GM12878 (cell line): ENCODE results near the gene OLFM2. TPM values are rescaled to one million over a fixed set of nuclear protein-coding genes. Genes with fewer than 3 reads are reported as not detected.
A peak's percentile ranks its signal among the peaks of the same experiment; 100 is the strongest.

Source experiments
- ATAC-seq: fragments of 200-7000 bp; cut with Tn5 transposase; 3 replicates; pipeline ENCODE4 v1.9.1; 2020; ENCODE audit warnings: mild to moderate bottlenecking, moderate library complexity
- BruUV-seq: library from RNA; stranded (reverse); fragments of 400-500 nt; replicated peaks from 2 replicates; lab custom pipeline; 2021; lab: Mats Ljungman, UMichigan
- CTCF ChIA-PET: fragments of 300-600 bp; sonication (Branson Sonifier 250); formaldehyde crosslinking; extraction: SDS; loops from one replicate; lab custom pipeline; 2021; ENCODE audit warnings: inconsistent platforms; lab: Yijun Ruan, JAX
- POLR2A ChIA-PET: fragments of 350-600 bp; formaldehyde crosslinking; extraction: SDS; loops from one replicate; lab custom pipeline; 2021; ENCODE audit warnings: inconsistent platforms; lab: Charles Lee
- RAD21 ChIA-PET: fragments of 300-600 bp; sonication (Branson Sonifier 250); formaldehyde crosslinking; loops from one replicate; lab custom pipeline; 2023; ENCODE audit warnings: antibody characterized with exemption; ENCODE audit not compliant: unreplicated experiment; lab: Charles Lee
- SMC1A ChIA-PET: fragments of 300-600 bp; sonication (Branson Sonifier 250); formaldehyde crosslinking; loops from one replicate; lab custom pipeline; 2023; ENCODE audit not compliant: unreplicated experiment, uncharacterized antibody; lab: Charles Lee
- DNase-seq: peaks from one replicate; pipeline ENCODE4 v3.0.0-alpha.2; 2011; ENCODE audit warnings: low read depth, low spot score
- FAIRE-seq: peaks from 3 replicates; lab custom pipeline; 2011; peaks lifted over from hg19 to GRCh38; lab: Jason Lieb, UNC
- H2AFZ ChIP-seq: 2 replicates; pipeline ENCODE4 v1.6.0; 2011; ENCODE audit warnings: low read depth, low read length, control low read depth; ENCODE audit not compliant: control insufficient read depth
- H3K27ac ChIP-seq: 2 replicates; pipeline ENCODE4 v1.5.1; 2011; ENCODE audit warnings: control low read depth; ENCODE audit not compliant: control insufficient read depth, insufficient read depth
- H3K27me3 ChIP-seq, 2 experiments: replicated peaks in 1 of 2; 2 replicates each; pipeline versions ENCODE4 v1.6.0 to v1.6.1; 2011; ENCODE audit warnings: low read length in 1 of 2; ENCODE audit not compliant: control insufficient read depth in 2 of 2, insufficient read depth in 2 of 2
- H3K36me3 ChIP-seq, 2 experiments: 2 replicates each; pipeline ENCODE4 v1.5.1; 2011; ENCODE audit warnings: low read length in 1 of 2; ENCODE audit not compliant: control insufficient read depth in 2 of 2, insufficient read depth in 2 of 2
- H3K4me1 ChIP-seq: 2 replicates; pipeline ENCODE4 v1.6.1; 2011; ENCODE audit warnings: mild to moderate bottlenecking, low read length, moderate library complexity, mixed read lengths; ENCODE audit not compliant: control insufficient read depth, insufficient read depth
- H3K4me2 ChIP-seq: 2 replicates; pipeline ENCODE4 v1.6.0; 2011; ENCODE audit warnings: control low read depth; ENCODE audit not compliant: control insufficient read depth, insufficient read depth
- H3K4me3 ChIP-seq: fragments of 200-600 bp; sonication (generic); 2 replicates; pipeline ENCODE4 v1.5.1; 2016
- H3K79me2 ChIP-seq: 2 replicates; pipeline ENCODE4 v1.6.0; 2011; ENCODE audit warnings: low read length; ENCODE audit not compliant: control insufficient read depth, insufficient read depth
- H3K9ac ChIP-seq: 2 replicates; pipeline ENCODE4 v1.8.0; 2011; ENCODE audit warnings: low read length, control low read depth, mixed read lengths; ENCODE audit not compliant: control insufficient read depth, insufficient read depth
- H3K9me3 ChIP-seq: replicated peaks from 3 replicates; pipeline ENCODE4 v1.5.1; 2011; ENCODE audit warnings: mild to moderate bottlenecking, low read length; ENCODE audit not compliant: control insufficient read depth, insufficient read depth
- H4K20me1 ChIP-seq: 2 replicates; pipeline ENCODE4 v1.6.0; 2011; ENCODE audit not compliant: control insufficient read depth, insufficient read depth
- BCLAF1 ChIP-seq: fragments of 450-650 bp; IDR thresholded peaks from 2 replicates; pipeline ENCODE4 v1.6.1; 2017; ENCODE audit warnings: antibody characterized with exemption, mild to moderate bottlenecking, moderate library complexity
- CEBPB ChIP-seq, 2 experiments: fragments of 150-350 bp in 1 of 2; IDR thresholded peaks; 2 replicates each; pipeline ENCODE4 v1.6.1; 2012 to 2014; ENCODE audit warnings: low read depth in 2 of 2, low read length in 2 of 2, borderline replicate concordance in 1 of 2, inconsistent platforms in 1 of 2
- EED ChIP-seq: sonication (generic); IDR thresholded peaks from 2 replicates; pipeline ENCODE4 v1.6.1; 2016; ENCODE audit warnings: antibody characterized with exemption, low read depth
- FOXK2 ChIP-seq: fragments of 450-650 bp; IDR thresholded peaks from 2 replicates; pipeline ENCODE4 v1.6.1; 2017; ENCODE audit warnings: mild to moderate bottlenecking, moderate library complexity
- PML ChIP-seq: IDR thresholded peaks from 2 replicates; pipeline ENCODE4 v1.6.1; 2012; ENCODE audit warnings: low read length, inconsistent platforms
- POLR2AphosphoS2 ChIP-seq: IDR thresholded peaks from 2 replicates; pipeline ENCODE4 v1.6.1; 2011; ENCODE audit warnings: low read depth, mild to moderate bottlenecking, low read length, improper control_type of control experiment, moderate library complexity
- POLR2AphosphoS5 ChIP-seq: IDR thresholded peaks from 2 replicates; pipeline ENCODE4 v1.6.1; 2011; ENCODE audit warnings: mild to moderate bottlenecking, low read length, inconsistent platforms
- RELB ChIP-seq: fragments of 450-650 bp; IDR thresholded peaks from 2 replicates; pipeline ENCODE4 v1.6.1; 2017; ENCODE audit warnings: low read depth, mild to moderate bottlenecking, moderate library complexity
- RFX5 ChIP-seq: IDR thresholded peaks from 2 replicates; pipeline ENCODE4 v1.6.1; 2011; ENCODE audit warnings: low read depth, low read length, improper control_type of control experiment
- SREBF1 ChIP-seq: IDR thresholded peaks from 2 replicates; pipeline ENCODE4 v1.6.1; 2012; ENCODE audit warnings: mild to moderate bottlenecking, low read length
- ZBTB4 ChIP-seq: fragments of 450-650 bp; formaldehyde crosslinking; IDR thresholded peaks from 2 replicates; pipeline ENCODE4 v1.4.0; 2022; ENCODE audit warnings: mild to moderate bottlenecking, moderate library complexity
- ZNF274 ChIP-seq: IDR thresholded peaks from one replicate; pipeline ENCODE4 v1.8.0; 2011; ENCODE audit not compliant: insufficient read length, insufficient read depth
- ZSCAN29 ChIP-seq: fragments of 450-650 bp; IDR thresholded peaks from 2 replicates; pipeline ENCODE4 v1.6.1; 2017; ENCODE audit warnings: mild to moderate bottlenecking, moderate library complexity
- WGBS: methylation state at CpG from one replicate; pipeline ENCODE4 v1.1.6; 2016; ENCODE audit warnings: low lambda C conversion rate; ENCODE audit not compliant: insufficient replicate concordance, insufficient coverage; ENCODE audit errors: missing lambda C conversion rate; 5-methylcytosine and 5-hydroxymethylcytosine counted together
- in situ Hi-C: fragments of 300-500 bp; cut with MboI; formaldehyde crosslinking; loops from 9 replicates; pipeline ENCODE4 v1.14.3; 2018; ENCODE audit warnings: mixed read lengths
- intact Hi-C: fragments of 100-400 bp; cut with micrococcal nuclease; formaldehyde crosslinking; loops from one replicate; pipeline ENCODE4 v1.14.2; 2022; ENCODE audit not compliant: unreplicated experiment
- polyA plus RNA-seq, 11 experiments: library from polyadenylated mRNA; depleted of rRNA in 4 of 11; unstranded in 6 of 11; stranded (reverse) in 5 of 11; fragments of >200 nt; fragmentation: Nextera tagmentation in 4 of 11; fragmentation: Illumina TruSeq in 1 of 11; extraction: Ambion mirVana in 4 of 11; extraction: Trizol in 1 of 11; gene quantifications; 1 replicate in 1 of 11; 2 replicates in 10 of 11; pipeline versions ENCODE4 v1.2.1 to v1.2.3, GENCODE V29; 2011 to 2016; ENCODE audit warnings: inconsistent platforms in 2 of 11, missing spikeins in 2 of 11, low read depth in 1 of 11
- total RNA-seq, 4 experiments: library from RNA; depleted of rRNA in 3 of 4; stranded (reverse); fragments of >200 nt in 3 of 4; fragmentation: Illumina TruSeq in 1 of 4; extraction: Trizol in 1 of 4; gene quantifications; 2 replicates each; pipeline versions ENCODE4 v1.2.1 to v1.2.3, GENCODE V29; 2013 to 2021

OLFM2 gene
- total and polyA plus RNA-seq, 10 of the 15 experiments (the other 5 are each of a cell fraction or from before 2014, with no cell fraction given), result 0.07 to 3.5 (median 0.27) TPM; not detected in 5

- intact Hi-C loops (no loop called here), in situ Hi-C loops (no loop called here)
- Histone ChIP-seq H3K27me3 (no peaks in the 10 kb centered on the region), H3K9ac (peak within 1 kb of the TSS; percentile 78), H4K20me1 (no peaks in the 10 kb centered on the region), H3K36me3 (peaks cover 0 to 3% of the 10 kb centered on the region in 2 experiments; a peak in 2 of 4 replicates), H2AFZ (peak within 1 kb of the TSS; percentile 78), H3K4me3 (peak within 1 kb of the TSS; percentile 98), H3K79me2 (peaks cover 19% of the 10 kb centered on the region), H3K4me1 (peaks cover 3% of the 10 kb centered on the region; the same call in 1 of the 2 replicates), H3K27ac (peak within 1 kb of the TSS; percentile 63), H3K4me2 (peak within 1 kb of the TSS; percentile 95), H3K9me3 (no peaks in the 10 kb centered on the region)
- SMC1A ChIA-PET, result no interaction called here
- DNase-seq (peak; percentile 72), ATAC-seq (peak; percentile 98), FAIRE-seq (peak; percentile 92)
- POLR2A ChIA-PET, result interaction anchor here (0.6 to 1.4 kb wide), 5 partner anchors 12 to 368 kb away, joined by 3 to 8 read pairs (median 3); no protein-coding TSS in a partner anchor
- 2% methylated on average over 61 of the region's 62 CpGs for WGBS
- CTCF ChIA-PET, result no interaction called here
- TSS peak; percentile 93 for BruUV-seq
- RAD21 ChIA-PET, result no interaction called here
- TF ChIP-seq POLR2AphosphoS5 (peak; percentile 97), BCLAF1 (no peak), CEBPB (IDR thresholded peaks at IDR 0.05; ENCODE audit: borderline replicate concordance in 1 of 2, low read depth in 2 of 2, low read length in 2 of 2) (no peak), ZBTB4 (CRISPR knock-in tag) (no peak), RFX5 (no peak), ZNF274 (no peak), ZSCAN29 (no peak), FOXK2 (peak; percentile 77), PML (peak; percentile 84; the same call in 1 of the 2 replicates), SREBF1 (no peak), EED (no peak), POLR2AphosphoS2 (peak; percentile 93), RELB (peak; percentile 83)
These were observed 108.8 kb downstream of the OLFM2 start, which contains the start of gene UBL5 for GRCh38 chr19:9827289-9828238. UBL5 (plus strand) TSS chr19:9827918; CDS start chr19:9828338, 420 bp downstream.
